Cardiac fibroblast (primary cell): ENCODE measurements around the gene ATP2C2.

Experiments used
- DNase-seq, 2 donors: peaks; one replicate each; pipeline versions ENCODE4 v3.0.0 to v3.0.0-alpha.2; 2010; ENCODE audit warnings: low read depth in 2 of 2
- H3K4me3 ChIP-seq, 2 donors: replicated peaks in 1 of 2; 1 replicate in 1 of 2; 2 replicates in 1 of 2; pipeline ENCODE4 v1.5.1; 2011; ENCODE audit warnings: low read depth in 2 of 2, low read length in 2 of 2, mild to moderate bottlenecking in 2 of 2, moderate library complexity in 1 of 2
- TF ChIP-seq, protein P1 (sequence below): IDR thresholded peaks from one replicate; pipeline ENCODE4 v1.5.1; 2011; ENCODE audit warnings: low read depth, mild to moderate bottlenecking, low read length, inconsistent platforms

Gene ATP2C2

DNA sequence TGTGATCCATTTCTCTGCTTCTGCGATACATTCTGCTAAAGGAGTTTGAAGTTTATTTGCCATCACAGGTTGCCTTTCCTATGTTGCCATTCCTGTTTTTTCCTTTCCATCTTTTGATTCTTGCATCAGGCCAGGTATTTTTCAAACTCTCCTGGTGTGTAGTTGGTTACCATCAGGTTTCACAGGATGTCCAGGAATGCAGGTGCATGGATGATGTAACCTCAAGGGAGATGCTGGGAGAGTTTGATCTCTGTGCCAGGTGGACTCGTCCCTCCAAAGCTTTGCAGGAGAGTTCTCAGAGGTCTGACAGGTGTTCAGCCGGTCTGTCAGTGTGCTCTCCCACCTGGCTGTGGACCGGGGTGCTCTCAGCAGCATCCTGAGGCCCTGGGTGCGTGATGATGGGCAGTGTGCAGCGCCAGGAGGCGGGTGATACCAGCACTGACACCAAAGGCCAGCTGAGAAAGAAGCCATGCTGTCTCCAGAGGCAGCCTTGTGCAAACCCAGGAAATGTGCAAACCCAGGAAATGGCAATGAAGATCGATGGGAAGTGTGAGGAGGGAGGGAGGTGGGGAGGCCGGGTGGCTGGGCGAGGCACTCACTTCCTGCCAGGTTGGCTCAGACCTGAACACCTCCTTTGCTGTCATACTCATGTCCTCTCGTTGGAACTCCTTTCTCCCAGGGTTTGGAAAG, 1.7 kb downstream of the ATP2C2 start:
- no peak for DNase-seq
- no peak overlapping the region for H3K4me3 ChIP-seq
- TF ChIP-seq, protein P1, sequence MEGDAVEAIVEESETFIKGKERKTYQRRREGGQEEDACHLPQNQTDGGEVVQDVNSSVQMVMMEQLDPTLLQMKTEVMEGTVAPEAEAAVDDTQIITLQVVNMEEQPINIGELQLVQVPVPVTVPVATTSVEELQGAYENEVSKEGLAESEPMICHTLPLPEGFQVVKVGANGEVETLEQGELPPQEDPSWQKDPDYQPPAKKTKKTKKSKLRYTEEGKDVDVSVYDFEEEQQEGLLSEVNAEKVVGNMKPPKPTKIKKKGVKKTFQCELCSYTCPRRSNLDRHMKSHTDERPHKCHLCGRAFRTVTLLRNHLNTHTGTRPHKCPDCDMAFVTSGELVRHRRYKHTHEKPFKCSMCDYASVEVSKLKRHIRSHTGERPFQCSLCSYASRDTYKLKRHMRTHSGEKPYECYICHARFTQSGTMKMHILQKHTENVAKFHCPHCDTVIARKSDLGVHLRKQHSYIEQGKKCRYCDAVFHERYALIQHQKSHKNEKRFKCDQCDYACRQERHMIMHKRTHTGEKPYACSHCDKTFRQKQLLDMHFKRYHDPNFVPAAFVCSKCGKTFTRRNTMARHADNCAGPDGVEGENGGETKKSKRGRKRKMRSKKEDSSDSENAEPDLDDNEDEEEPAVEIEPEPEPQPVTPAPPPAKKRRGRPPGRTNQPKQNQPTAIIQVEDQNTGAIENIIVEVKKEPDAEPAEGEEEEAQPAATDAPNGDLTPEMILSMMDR = no peak

DNA sequence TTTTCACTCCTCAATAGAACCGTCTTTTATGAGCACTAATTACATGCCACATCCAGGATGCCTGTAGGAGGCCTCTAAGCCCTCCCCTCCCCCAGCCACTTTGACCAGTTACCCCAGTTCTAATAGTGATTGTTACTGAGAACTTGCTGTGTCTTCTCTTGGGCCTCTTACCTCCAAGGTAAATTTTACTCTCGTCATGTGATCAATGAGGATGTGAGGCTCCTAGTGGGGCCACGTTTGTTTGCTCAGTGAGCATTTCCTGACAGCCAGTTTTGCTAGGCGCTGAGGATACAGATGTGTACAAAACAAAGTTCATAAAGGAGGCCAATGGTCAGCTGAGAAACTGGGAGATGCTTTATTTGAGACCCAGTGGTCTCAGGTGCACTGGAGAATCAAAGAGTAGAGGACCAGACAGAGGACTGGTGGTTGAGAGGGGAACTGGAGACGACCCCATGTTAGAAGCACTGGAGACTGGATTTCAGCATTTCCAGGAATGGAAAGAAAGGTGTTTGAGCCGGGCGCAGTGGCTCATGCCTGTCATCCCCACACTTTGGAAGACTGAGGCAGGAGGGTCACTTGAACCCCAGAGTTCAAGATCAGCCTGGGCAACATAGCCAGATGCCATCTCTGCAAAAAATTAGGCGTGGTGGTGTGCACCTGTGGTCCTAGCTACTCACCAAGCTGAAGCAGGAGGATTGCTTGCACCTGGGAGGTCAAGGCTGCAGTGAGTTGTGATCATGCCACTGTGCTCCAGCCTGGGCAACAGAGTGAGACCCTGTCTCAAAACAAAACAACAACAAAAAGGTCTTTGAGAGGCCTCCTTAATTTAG, 2.6 kb downstream of the ATP2C2 start:
- no peak for DNase-seq
- no peak overlapping the region for H3K4me3 ChIP-seq

DNA sequence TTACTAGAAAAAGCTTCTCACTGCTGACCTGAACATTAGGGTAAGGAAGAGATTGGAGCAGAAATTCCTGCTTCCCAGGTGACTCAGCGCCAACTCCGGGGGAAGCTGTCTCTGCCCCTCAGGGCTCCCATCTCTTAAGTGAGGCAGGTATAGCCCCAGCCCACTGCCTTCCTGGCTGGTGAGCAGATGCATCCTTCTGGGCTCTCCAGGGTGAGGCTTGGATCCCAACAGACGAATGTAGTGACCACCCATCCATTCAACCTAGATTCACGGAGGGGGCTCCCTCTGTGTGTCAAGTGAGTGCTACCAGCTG, 3.2 kb downstream of the ATP2C2 start:
- TF ChIP-seq, protein P1 = no peak
- DNase-seq = no peak
- no peak overlapping the region for H3K4me3 ChIP-seq

More for the DNA sequence above, 2.6 kb downstream of the ATP2C2 start:
- TF ChIP-seq, protein P1 = no peak

DNA sequence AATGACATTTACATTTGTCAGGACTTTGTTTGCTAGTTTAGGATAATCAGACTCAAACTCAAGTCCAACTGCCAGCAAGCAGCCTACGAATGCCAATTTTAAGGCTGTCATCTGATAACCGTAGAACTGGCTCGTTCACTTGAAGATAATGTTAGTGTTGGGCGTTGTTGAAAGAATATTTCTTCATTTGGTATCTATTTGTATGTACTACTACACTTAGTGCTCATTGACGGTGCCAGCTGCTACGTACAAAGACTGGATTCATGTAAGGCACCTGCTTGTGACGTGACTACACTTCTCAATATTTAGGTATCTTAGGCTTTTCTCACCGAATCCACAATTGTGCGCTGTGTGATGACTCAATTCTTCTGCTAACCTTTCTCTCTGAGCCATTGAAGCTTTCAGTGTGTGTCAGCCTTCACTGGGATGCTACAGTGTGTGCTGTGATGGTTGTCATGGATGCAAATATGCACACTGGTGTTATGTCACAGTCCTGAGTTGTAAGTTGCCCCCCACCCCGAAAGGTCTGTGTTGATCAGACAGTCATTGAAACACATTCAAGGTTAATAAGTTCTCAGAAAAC, 5.7 kb downstream of the ATP2C2 start:
- TF ChIP-seq, protein P1 = no peak
- H3K4me3 ChIP-seq = no peak overlapping the region
- no peak for DNase-seq

DNA sequence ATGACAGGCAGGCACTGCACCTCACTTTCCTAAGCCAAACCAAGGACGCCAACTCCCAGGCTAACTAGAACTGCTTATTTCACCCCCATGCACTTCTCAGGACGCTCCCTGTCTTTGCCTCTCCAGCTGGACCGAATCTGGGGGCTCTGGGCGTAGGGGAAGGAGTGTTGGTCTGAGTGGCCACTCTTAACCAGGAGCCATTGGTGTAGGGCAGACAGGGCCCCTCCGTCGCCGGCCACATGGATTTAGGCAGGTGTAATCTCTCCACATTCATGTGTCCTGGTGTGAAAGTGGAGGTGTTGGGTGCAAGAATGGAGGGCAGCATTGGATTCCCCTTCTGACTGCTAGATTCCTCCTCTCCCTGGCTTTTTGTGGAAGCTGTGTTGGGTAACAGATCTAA, 9.8 kb downstream of the ATP2C2 start:
- H3K4me3 ChIP-seq = no peak overlapping the region
- TF ChIP-seq, protein P1 = no peak
- no peak for DNase-seq

DNA sequence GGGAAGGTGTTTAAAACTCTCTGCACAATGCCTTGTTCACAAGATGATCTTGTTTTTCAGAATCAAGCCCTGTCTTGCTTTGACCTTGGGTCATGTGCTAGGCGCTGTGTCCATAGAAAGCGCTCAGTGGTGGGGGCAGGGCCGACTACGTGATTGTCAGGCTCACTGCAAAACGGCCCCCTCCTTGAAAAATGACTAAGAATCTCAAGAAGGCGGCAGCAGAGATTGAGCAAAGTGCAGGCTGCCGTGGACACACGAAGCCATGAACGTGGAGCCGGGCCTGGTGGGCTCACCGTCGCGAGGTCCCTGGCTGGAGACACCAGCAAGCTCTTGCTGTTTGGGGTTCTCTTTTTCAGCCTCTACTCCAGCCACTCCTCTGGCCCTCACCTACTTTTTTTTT, 10.2 kb downstream of the ATP2C2 start:
- no peak for DNase-seq
- H3K4me3 ChIP-seq = no peak overlapping the region
- TF ChIP-seq, protein P1 = no peak
